HFFc6 (cell line): Measurements from ENCODE around the gene KCNQ1OT1. TPM values are rescaled to one million over a fixed set of nuclear protein-coding genes. Genes with fewer than 3 reads are reported as not detected.

Experiments used
- DNase-seq: peaks from one replicate; pipeline ENCODE4 v3.0.0-alpha.2; 2018
- H3K27ac Mint-ChIP-seq: 2 replicates; pipeline ENCODE4 v1.8.0; 2020; ENCODE audit warnings: mild to moderate bottlenecking, mixed read lengths
- H3K27me3 Mint-ChIP-seq: 2 replicates; pipeline ENCODE4 v1.8.0; 2021; ENCODE audit warnings: mild to moderate bottlenecking, moderate library complexity, mixed read lengths; ENCODE audit not compliant: insufficient read depth
- H3K36me3 Mint-ChIP-seq: 2 replicates; pipeline ENCODE4 v1.8.0; 2021; ENCODE audit warnings: low read depth, mixed read lengths
- H3K4me1 Mint-ChIP-seq: 2 replicates; pipeline ENCODE4 v1.8.0; 2020; ENCODE audit warnings: low read depth, mixed read lengths
- H3K4me3 Mint-ChIP-seq: 2 replicates; pipeline ENCODE4 v1.8.0; 2020; ENCODE audit warnings: mild to moderate bottlenecking, moderate library complexity, mixed read lengths
- H3K9me3 Mint-ChIP-seq: 2 replicates; pipeline ENCODE4 v1.8.0; 2020; ENCODE audit warnings: mild to moderate bottlenecking, mixed read lengths
- CTCF ChIP-seq: fragments of 200-600 bp; sonication (generic); IDR thresholded peaks from 2 replicates; pipeline ENCODE4 v1.5.0; 2021; ENCODE audit warnings: antibody characterized with exemption, mild to moderate bottlenecking
- total RNA-seq, 6 experiments: library from RNA; stranded (reverse); fragmentation: NEBNext Ultra II Directional; extraction: Animal tissue kit (Norgen Biotek cat#: 25700); gene quantifications; 2 replicates in 1 of 6; 3 replicates in 5 of 6; pipeline ENCODE4 v1.2.3, GENCODE V29; 2021

KCNQ1OT1 gene
- total RNA-seq, 6 experiments from 2014 or later: 0.41 to 0.76 (median 0.43) TPM

GRCh38 chr11:2709429-2709828 lies 9.6 kb upstream of the KCNQ1OT1 start:
- no peak for DNase-seq
- Mint-ChIP-seq H3K4me3 (no peak overlapping the region), H3K27me3 (peaks cover 50% of the 10 kb centered on the region), H3K9me3 (peaks cover 6% of the 10 kb centered on the region; the same call in 1 of the 2 replicates), H3K27ac (no peak overlapping the region), H3K4me1 (no peaks in the 10 kb centered on the region), H3K36me3 (no peaks in the 10 kb centered on the region)
- TF ChIP-seq CTCF: no peak

DNA sequence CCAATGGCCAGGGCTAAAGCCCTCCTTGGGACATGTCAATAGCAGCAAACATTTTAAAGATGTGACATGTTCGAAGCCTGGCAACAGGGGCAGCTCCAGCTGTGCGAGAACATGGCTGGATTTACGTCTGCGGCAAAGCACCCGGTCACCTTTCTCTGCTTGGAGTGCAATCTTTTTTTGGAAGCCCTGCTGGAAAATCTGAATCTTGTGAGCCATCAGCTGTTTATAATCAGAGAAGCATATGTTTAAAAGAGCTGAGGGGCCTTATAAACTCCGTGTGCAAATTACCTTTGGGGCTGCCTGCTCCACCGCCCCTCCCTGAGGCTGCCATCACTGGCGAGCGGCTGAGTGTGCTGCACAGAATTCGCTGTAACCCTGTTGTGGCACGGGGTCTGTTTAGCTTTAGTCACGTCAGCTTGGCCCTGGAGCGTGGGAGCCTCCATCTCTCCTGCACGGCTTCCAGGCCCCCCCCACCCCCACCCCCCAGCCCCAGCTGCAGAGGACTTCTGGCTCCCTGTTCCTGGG lies 9.0 kb upstream of the KCNQ1OT1 start:
- Mint-ChIP-seq H3K27ac (no peak overlapping the region), H3K27me3 (peaks cover 52% of the 10 kb centered on the region), H3K9me3 (peaks cover 6% of the 10 kb centered on the region; the same call in 1 of the 2 replicates), H3K4me3 (no peak overlapping the region), H3K36me3 (no peaks in the 10 kb centered on the region), H3K4me1 (no peaks in the 10 kb centered on the region)
- DNase-seq: no peak
- no peak for TF ChIP-seq CTCF

DNA sequence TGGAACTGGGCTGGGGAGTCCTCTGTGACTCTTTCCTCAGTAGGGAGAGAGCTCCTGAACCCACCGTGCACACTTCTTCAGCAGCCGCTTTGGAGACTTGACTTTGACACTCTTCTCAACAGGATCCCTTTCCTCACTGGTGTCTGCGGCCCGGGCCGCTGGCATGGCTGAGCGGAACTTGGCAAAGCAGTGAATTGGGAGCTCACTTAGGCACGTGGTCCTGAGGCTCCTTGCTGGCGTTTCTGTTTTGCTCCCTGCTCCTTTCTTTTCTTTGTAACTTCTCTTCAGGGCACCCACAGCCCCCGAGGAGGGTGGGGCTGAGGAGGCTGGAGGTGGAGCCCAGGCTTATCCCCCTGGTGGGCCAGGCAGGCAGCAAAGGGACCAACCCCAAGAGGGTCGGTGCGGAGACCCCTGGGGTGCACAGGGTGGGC lies 8.4 kb upstream of the KCNQ1OT1 start:
- H3K27ac Mint-ChIP-seq: no peak overlapping the region
- H3K4me3 Mint-ChIP-seq: no peak overlapping the region
- peaks cover 52% of the 10 kb centered on the region for H3K27me3 Mint-ChIP-seq
- no peaks in the 10 kb centered on the region for H3K36me3 Mint-ChIP-seq
- peaks cover 6% of the 10 kb centered on the region; the same call in 1 of the 2 replicates for H3K9me3 Mint-ChIP-seq
- H3K4me1 Mint-ChIP-seq: no peaks in the 10 kb centered on the region
- DNase-seq: no peak
- no peak for TF ChIP-seq CTCF

- TF ChIP-seq CTCF: no peak
- no peak overlapping the region for H3K27ac Mint-ChIP-seq
- no peaks in the 10 kb centered on the region for H3K4me1 Mint-ChIP-seq
Observed at GRCh38 chr11:2707736-2708135, 7.9 kb upstream of the KCNQ1OT1 start.

GRCh38 chr11:2706321-2706720 lies 6.5 kb upstream of the KCNQ1OT1 start:
- no peaks in the 10 kb centered on the region for H3K4me1 Mint-ChIP-seq
- peaks cover 46% of the 10 kb centered on the region for H3K27me3 Mint-ChIP-seq
- no peaks in the 10 kb centered on the region for H3K36me3 Mint-ChIP-seq
- no peak overlapping the region for H3K27ac Mint-ChIP-seq
- peaks cover 6% of the 10 kb centered on the region; the same call in 1 of the 2 replicates for H3K9me3 Mint-ChIP-seq
- no peak for DNase-seq
- H3K4me3 Mint-ChIP-seq: no peak overlapping the region
- no peak for TF ChIP-seq CTCF

More at GRCh38 chr11:2707736-2708135, 7.9 kb upstream of the KCNQ1OT1 start:
- no peak for DNase-seq
- H3K36me3 Mint-ChIP-seq: no peaks in the 10 kb centered on the region
- peaks cover 49% of the 10 kb centered on the region for H3K27me3 Mint-ChIP-seq
- H3K4me3 Mint-ChIP-seq: no peak overlapping the region
- H3K9me3 Mint-ChIP-seq: peaks cover 6% of the 10 kb centered on the region; the same call in 1 of the 2 replicates
